ENCODE results near the gene FAH. TPM values are rescaled to one million over a fixed set of nuclear protein-coding genes. Genes with fewer than 3 reads are reported as not detected.

FAH gene
- total RNA-seq, 1 donor: 27.2 TPM

- TF ChIP-seq CTCF (IDR thresholded peaks at IDR 0.05; ENCODE audit: insufficient read depth, low read depth, low read length): no peak
- DNase-seq (ENCODE audit: low read depth): no peak
Measured at GRCh38 chr15:80167936-80168335, 15.1 kb downstream of the FAH start.

GRCh38 chr15:80168421-80168820, 15.6 kb downstream of the FAH start:
- no peak for DNase-seq (ENCODE audit: low read depth)
- no peak for TF ChIP-seq CTCF (IDR thresholded peaks at IDR 0.05; ENCODE audit: insufficient read depth, low read depth, low read length)

More at GRCh38 chr15:80167936-80168335, 15.1 kb downstream of the FAH start:
- no peak overlapping the region for H3K4me3 ChIP-seq (ENCODE audit: low read depth, low read length)

GRCh38 chr15:80169768-80170357, 17.1 kb downstream of the FAH start:
- TF ChIP-seq CTCF (IDR thresholded peaks at IDR 0.05; ENCODE audit: insufficient read depth, low read depth, low read length): no peak
- no peak overlapping the region for H3K4me3 ChIP-seq (ENCODE audit: low read depth, low read length)
- DNase-seq (ENCODE audit: low read depth): no peak

More at GRCh38 chr15:80168421-80168820, 15.6 kb downstream of the FAH start:
- no peak overlapping the region for H3K4me3 ChIP-seq (ENCODE audit: low read depth, low read length)

GRCh38 chr15:80170596-80170995, 17.8 kb downstream of the FAH start:
- TF ChIP-seq CTCF (IDR thresholded peaks at IDR 0.05; ENCODE audit: insufficient read depth, low read depth, low read length): no peak

GRCh38 chr15:80171787-80172186, 19.0 kb downstream of the FAH start:
- no peak overlapping the region for H3K4me3 ChIP-seq (ENCODE audit: low read depth, low read length)
- DNase-seq (ENCODE audit: low read depth): peak; percentile 5
- TF ChIP-seq CTCF (IDR thresholded peaks at IDR 0.05; ENCODE audit: insufficient read depth, low read depth, low read length): no peak

More at GRCh38 chr15:80170596-80170995, 17.8 kb downstream of the FAH start:
- no peak for DNase-seq (ENCODE audit: low read depth)
- H3K4me3 ChIP-seq (ENCODE audit: low read depth, low read length): no peak overlapping the region

GRCh38 chr15:80172401-80172800, 19.6 kb downstream of the FAH start:
- TF ChIP-seq CTCF (IDR thresholded peaks at IDR 0.05; ENCODE audit: insufficient read depth, low read depth, low read length): no peak
- no peak overlapping the region for H3K4me3 ChIP-seq (ENCODE audit: low read depth, low read length)
- no peak for DNase-seq (ENCODE audit: low read depth)

All from fibroblast of villous mesenchyme (primary cell).